Measurements from ENCODE around the gene BLNK. TPM values are rescaled to one million over a fixed set of nuclear protein-coding genes. Genes with fewer than 3 reads are reported as not detected.

Gene BLNK
- total RNA-seq, 1 donor from 2014 or later, result not detected

DNA sequence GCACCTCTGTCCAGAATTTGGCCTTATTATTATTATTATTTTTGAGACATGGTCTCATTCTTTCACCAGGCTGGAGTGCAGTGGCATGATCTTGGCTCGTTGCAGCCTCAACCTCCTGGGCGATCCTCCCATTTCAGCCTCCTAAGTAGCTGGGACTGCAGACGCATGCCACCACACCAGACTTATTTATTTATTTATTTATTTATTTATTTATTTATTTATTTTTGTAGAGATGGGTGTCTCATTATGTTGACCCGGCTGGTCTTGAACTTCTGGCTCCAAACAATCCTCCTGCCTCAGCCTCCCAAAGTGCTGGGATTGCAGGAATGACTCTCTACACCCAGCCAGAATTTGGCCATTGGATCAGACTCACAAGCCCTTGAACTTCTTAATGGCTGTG is 6.4 kb downstream of the BLNK start:
- Mint-ChIP-seq H3K36me3 (ENCODE audit: low read depth) (no peaks in the 10 kb centered on the region), H3K4me1 (ENCODE audit: low read depth) (no peaks in the 10 kb centered on the region), H3K27me3 (ENCODE audit: insufficient read depth) (peaks cover 9% of the 10 kb centered on the region), H3K27ac (no peak overlapping the region), H3K4me3 (no peak overlapping the region), H3K9me3 (no peaks in the 10 kb centered on the region)
- DNase-seq (ENCODE audit: low spot score), result no peak
- intact Hi-C loops (cut with micrococcal nuclease), result no loop called here

- Mint-ChIP-seq H3K9me3 (no peaks in the 10 kb centered on the region), H3K27me3 (ENCODE audit: insufficient read depth) (peaks cover 5% of the 10 kb centered on the region), H3K4me3 (no peak overlapping the region), H3K36me3 (ENCODE audit: low read depth) (no peaks in the 10 kb centered on the region), H3K27ac (no peak overlapping the region), H3K4me1 (ENCODE audit: low read depth) (no peaks in the 10 kb centered on the region)
- intact Hi-C loops (cut with micrococcal nuclease), result no loop called here
- no peak for DNase-seq (ENCODE audit: low spot score)
Measured at GRCh38 chr10:96263669-96264068, 7.7 kb downstream of the BLNK start.

- Mint-ChIP-seq H3K4me3 (no peak overlapping the region), H3K27ac (no peak overlapping the region), H3K36me3 (ENCODE audit: low read depth) (no peaks in the 10 kb centered on the region), H3K27me3 (ENCODE audit: insufficient read depth) (peaks cover 5% of the 10 kb centered on the region), H3K9me3 (no peaks in the 10 kb centered on the region), H3K4me1 (ENCODE audit: low read depth) (no peaks in the 10 kb centered on the region)
- intact Hi-C loops (cut with micrococcal nuclease), result no loop called here
- DNase-seq (ENCODE audit: low spot score), result no peak
Measured at GRCh38 chr10:96263176-96263575, 8.2 kb downstream of the BLNK start.

DNA sequence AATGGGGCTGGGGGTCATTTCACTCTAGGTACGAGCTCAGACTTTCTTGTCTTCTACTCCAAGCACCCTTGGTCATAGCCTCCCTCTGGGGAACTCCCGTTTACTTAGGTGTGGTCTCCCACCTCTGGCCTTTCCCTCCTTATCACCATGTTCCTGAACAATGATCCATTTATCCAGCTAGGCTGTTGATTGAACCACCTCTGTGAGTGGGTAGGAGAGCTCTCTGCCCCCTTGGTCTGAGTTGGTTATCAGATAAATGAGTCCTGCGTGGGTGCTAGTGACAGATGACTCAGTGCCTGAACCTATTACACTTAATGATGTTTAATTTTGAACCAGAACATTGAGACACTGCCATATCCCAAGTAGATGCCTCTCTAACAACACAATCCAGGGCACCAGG is 9.4 kb downstream of the BLNK start:
- no peaks in the 10 kb centered on the region for H3K36me3 Mint-ChIP-seq (ENCODE audit: low read depth)
- H3K4me1 Mint-ChIP-seq (ENCODE audit: low read depth), result no peaks in the 10 kb centered on the region
- H3K9me3 Mint-ChIP-seq, result no peaks in the 10 kb centered on the region
- intact Hi-C loops (cut with micrococcal nuclease), result no loop called here
- H3K27ac Mint-ChIP-seq, result no peak overlapping the region
- DNase-seq (ENCODE audit: low spot score), result no peak
- no peak overlapping the region for H3K4me3 Mint-ChIP-seq
- H3K27me3 Mint-ChIP-seq (ENCODE audit: insufficient read depth), result no peaks in the 10 kb centered on the region

GRCh38 chr10:96261132-96261531 is 10.2 kb downstream of the BLNK start:
- Mint-ChIP-seq H3K27ac (no peak overlapping the region), H3K9me3 (no peaks in the 10 kb centered on the region), H3K4me3 (no peak overlapping the region)

DNA sequence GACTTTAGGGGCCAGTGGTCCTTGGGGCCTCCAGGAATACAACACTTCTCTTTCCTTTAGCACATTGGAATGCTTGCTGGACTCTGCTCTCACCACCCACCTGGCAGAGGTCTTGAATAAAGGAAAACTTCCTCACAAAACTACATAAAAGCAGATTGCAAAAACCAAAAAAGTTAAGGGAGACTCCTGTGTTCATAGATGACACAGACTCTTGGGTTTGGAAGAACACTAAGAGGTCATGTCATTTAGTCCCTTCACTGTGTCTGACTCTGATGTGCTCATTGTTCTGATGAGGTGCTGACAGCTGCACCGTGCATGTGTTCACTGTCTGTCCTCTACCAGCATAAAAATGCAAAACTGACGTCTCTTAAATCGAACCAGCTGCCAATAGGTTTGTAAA is 11.4 kb downstream of the BLNK start:
- Mint-ChIP-seq H3K4me3 (no peak overlapping the region), H3K36me3 (ENCODE audit: low read depth) (no peaks in the 10 kb centered on the region), H3K4me1 (ENCODE audit: low read depth) (no peaks in the 10 kb centered on the region), H3K27ac (no peak overlapping the region), H3K27me3 (ENCODE audit: insufficient read depth) (no peaks in the 10 kb centered on the region), H3K9me3 (no peaks in the 10 kb centered on the region)
- no peak for DNase-seq (ENCODE audit: low spot score)
- intact Hi-C loops (cut with micrococcal nuclease), result no loop called here

More at GRCh38 chr10:96261132-96261531, 10.2 kb downstream of the BLNK start:
- H3K4me1 Mint-ChIP-seq (ENCODE audit: low read depth), result no peaks in the 10 kb centered on the region
- no peaks in the 10 kb centered on the region for H3K27me3 Mint-ChIP-seq (ENCODE audit: insufficient read depth)
- no peaks in the 10 kb centered on the region for H3K36me3 Mint-ChIP-seq (ENCODE audit: low read depth)
- no peak for DNase-seq (ENCODE audit: low spot score)
- intact Hi-C loops (cut with micrococcal nuclease), result no loop called here

GRCh38 chr10:96259150-96259549 is 12.2 kb downstream of the BLNK start:
- Mint-ChIP-seq H3K4me3 (no peak overlapping the region), H3K36me3 (ENCODE audit: low read depth) (no peaks in the 10 kb centered on the region), H3K27me3 (ENCODE audit: insufficient read depth) (no peaks in the 10 kb centered on the region), H3K27ac (no peak overlapping the region), H3K4me1 (ENCODE audit: low read depth) (no peaks in the 10 kb centered on the region), H3K9me3 (no peaks in the 10 kb centered on the region)
- intact Hi-C loops (cut with micrococcal nuclease), result no loop called here
- no peak for DNase-seq (ENCODE audit: low spot score)

DNA sequence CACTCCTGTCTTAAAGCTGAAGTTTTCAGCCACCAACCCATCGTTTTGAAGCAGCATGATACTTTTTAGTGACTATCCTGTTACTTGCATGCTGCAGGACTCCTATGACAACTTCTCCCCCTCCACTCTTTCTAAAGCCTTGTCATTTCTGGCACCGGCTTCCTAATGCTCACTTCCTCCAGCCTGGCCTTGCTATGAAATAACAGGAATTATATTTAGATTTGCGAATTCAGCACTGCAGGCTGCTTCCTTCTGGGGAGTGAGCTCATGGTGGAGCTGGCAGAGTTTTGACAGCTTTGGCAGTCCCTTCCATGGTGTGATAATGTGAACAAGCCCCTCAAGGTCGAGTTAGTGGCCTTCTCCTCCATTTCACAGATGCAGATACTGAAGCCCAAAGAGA is 13.4 kb downstream of the BLNK start:
- H3K9me3 Mint-ChIP-seq, result no peaks in the 10 kb centered on the region
- DNase-seq (ENCODE audit: low spot score), result no peak
- no peaks in the 10 kb centered on the region for H3K4me1 Mint-ChIP-seq (ENCODE audit: low read depth)
- no peak overlapping the region for H3K4me3 Mint-ChIP-seq
- no peak overlapping the region for H3K27ac Mint-ChIP-seq
- H3K27me3 Mint-ChIP-seq (ENCODE audit: insufficient read depth), result no peaks in the 10 kb centered on the region
- intact Hi-C loops (cut with micrococcal nuclease), result no loop called here
- H3K36me3 Mint-ChIP-seq (ENCODE audit: low read depth), result no peaks in the 10 kb centered on the region

DNA sequence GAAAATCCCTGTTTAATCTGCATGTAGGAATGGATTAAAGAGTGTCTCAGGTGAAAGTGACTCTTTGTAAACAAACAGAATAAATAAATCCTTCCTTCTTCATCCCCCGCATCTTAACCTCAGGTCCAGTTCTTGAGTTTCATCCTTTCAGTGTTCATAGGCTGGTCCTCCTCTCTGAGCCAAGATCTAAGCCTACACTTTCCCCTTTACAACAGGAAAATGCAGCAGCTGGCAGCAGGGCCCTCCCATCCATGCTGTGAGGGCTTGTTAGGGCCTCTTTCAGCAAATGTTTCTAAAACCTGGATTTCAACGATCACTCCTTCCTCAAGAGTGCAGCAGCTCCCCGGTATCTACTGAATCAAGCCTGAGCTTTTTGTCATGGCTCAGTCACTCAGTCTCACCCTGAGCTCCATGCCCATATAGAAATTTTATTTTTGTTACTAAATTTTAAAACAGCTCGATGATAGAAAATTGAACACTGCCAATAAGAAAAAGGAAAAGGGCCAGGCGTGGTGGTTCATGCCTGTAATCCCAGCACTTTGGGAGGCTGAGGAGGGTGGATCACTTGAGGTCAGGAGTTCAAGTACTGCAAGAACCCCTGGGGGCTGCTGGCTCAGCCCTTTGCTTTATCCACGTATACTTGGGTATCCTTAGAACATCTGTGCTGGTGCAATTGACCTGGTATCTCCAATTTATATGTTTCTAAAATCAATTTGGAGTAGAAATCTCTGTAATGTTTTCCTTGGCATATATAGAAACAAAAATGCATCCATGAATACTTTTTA is 15.6 kb downstream of the BLNK start:
- no peaks in the 10 kb centered on the region for H3K4me1 Mint-ChIP-seq (ENCODE audit: low read depth)
- no peaks in the 10 kb centered on the region for H3K27me3 Mint-ChIP-seq (ENCODE audit: insufficient read depth)
- no peak overlapping the region for H3K27ac Mint-ChIP-seq
- no peak overlapping the region for H3K4me3 Mint-ChIP-seq
- DNase-seq (ENCODE audit: low spot score), result no peak
- intact Hi-C loops (cut with micrococcal nuclease), result no loop called here
- H3K36me3 Mint-ChIP-seq (ENCODE audit: low read depth), result no peaks in the 10 kb centered on the region
- no peaks in the 10 kb centered on the region for H3K9me3 Mint-ChIP-seq

- Mint-ChIP-seq H3K27ac (no peak overlapping the region), H3K36me3 (ENCODE audit: low read depth) (no peaks in the 10 kb centered on the region), H3K4me3 (no peak overlapping the region), H3K27me3 (ENCODE audit: insufficient read depth) (no peaks in the 10 kb centered on the region), H3K4me1 (ENCODE audit: low read depth) (no peaks in the 10 kb centered on the region), H3K9me3 (no peaks in the 10 kb centered on the region)
- no peak for DNase-seq (ENCODE audit: low spot score)
- intact Hi-C loops (cut with micrococcal nuclease), result no loop called here
Measured at GRCh38 chr10:96254976-96255375, 16.4 kb downstream of the BLNK start.

DNA sequence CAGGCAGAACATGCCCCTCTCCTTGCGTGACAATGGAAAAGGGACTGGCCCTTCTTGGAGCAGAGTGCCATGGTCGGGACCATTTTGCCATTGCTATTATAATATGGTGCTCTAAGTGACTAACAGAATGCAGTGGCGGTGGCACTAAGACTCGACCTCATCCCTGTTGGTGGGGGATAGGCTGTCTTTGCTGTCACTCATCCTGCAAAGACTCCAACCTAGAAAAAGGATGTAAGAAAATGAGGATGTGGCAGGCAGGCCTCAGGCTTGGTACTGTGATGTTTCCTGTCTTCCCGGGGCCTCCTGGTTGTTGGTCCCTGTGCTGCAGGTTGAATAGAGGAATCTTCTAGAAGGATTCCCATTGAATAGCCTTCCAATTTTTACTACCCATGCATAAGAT is 18.6 kb downstream of the BLNK start:
- Mint-ChIP-seq H3K4me1 (ENCODE audit: low read depth) (no peaks in the 10 kb centered on the region), H3K27me3 (ENCODE audit: insufficient read depth) (peaks cover 4% of the 10 kb centered on the region), H3K27ac (no peak overlapping the region), H3K36me3 (ENCODE audit: low read depth) (no peaks in the 10 kb centered on the region), H3K4me3 (no peak overlapping the region), H3K9me3 (no peaks in the 10 kb centered on the region)
- intact Hi-C loops (cut with micrococcal nuclease), result no loop called here
- DNase-seq (ENCODE audit: low spot score), result no peak

GRCh38 chr10:96250349-96250748 is 21.0 kb downstream of the BLNK start:
- H3K36me3 Mint-ChIP-seq (ENCODE audit: low read depth), result no peaks in the 10 kb centered on the region
- H3K9me3 Mint-ChIP-seq, result no peaks in the 10 kb centered on the region
- DNase-seq (ENCODE audit: low spot score), result no peak
- no peak overlapping the region for H3K4me3 Mint-ChIP-seq
- H3K27ac Mint-ChIP-seq, result no peak overlapping the region
- intact Hi-C loops (cut with micrococcal nuclease), result no loop called here
- H3K4me1 Mint-ChIP-seq (ENCODE audit: low read depth), result no peaks in the 10 kb centered on the region
- peaks cover 5% of the 10 kb centered on the region for H3K27me3 Mint-ChIP-seq (ENCODE audit: insufficient read depth)

DNA sequence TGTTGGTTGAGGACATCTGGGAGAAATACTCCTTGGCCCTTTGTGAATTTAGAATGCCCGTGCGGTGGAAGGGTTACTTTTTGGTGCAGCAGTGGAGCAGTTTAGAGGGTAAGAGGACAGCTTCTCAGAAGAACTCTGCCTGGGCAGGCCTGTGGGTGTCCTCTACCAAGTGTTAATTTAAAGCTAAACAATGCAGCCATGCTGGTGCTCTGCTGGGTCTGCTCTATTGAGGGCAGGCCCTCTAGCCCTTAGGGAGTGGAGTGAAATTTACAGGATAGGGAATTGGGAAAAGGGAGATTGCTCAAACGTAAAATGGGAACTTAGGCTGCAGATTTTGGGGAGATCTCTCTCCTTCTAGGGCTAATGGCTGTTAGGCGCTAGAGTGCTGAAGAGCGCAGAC is 22.1 kb downstream of the BLNK start:
- no peaks in the 10 kb centered on the region for H3K36me3 Mint-ChIP-seq (ENCODE audit: low read depth)
- H3K27ac Mint-ChIP-seq, result no peak overlapping the region
- intact Hi-C loops (cut with micrococcal nuclease), result no loop called here
- H3K9me3 Mint-ChIP-seq, result no peaks in the 10 kb centered on the region
- no peak overlapping the region for H3K4me3 Mint-ChIP-seq
- DNase-seq (ENCODE audit: low spot score), result no peak
- H3K4me1 Mint-ChIP-seq (ENCODE audit: low read depth), result no peaks in the 10 kb centered on the region
- H3K27me3 Mint-ChIP-seq (ENCODE audit: insufficient read depth), result peaks cover 5% of the 10 kb centered on the region

DNA sequence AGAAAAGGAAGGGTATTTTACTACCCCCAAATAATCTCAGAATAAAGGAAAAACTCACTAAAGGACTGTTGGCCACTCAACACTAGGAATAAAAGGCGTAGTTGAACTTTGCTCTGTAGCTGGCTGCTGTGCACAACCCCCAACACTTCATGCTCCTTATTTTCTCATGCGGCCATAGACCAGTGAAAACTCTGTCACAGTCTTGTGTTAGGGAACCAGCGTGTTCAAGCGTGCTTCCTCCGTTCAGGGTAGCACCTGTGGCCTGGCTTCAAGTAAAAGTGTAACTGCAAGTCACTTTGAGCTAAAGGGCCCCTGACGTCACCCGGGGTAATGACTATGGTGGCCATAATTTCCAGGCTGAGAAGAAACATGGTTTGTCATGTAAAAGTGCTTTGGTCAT is 27.0 kb downstream of the BLNK start:
- no peak overlapping the region for H3K4me3 Mint-ChIP-seq
- no peaks in the 10 kb centered on the region for H3K36me3 Mint-ChIP-seq (ENCODE audit: low read depth)
- no peak overlapping the region for H3K27ac Mint-ChIP-seq
- no peak for DNase-seq (ENCODE audit: low spot score)
- no peaks in the 10 kb centered on the region for H3K9me3 Mint-ChIP-seq
- no peaks in the 10 kb centered on the region for H3K4me1 Mint-ChIP-seq (ENCODE audit: low read depth)
- peaks cover 5% of the 10 kb centered on the region for H3K27me3 Mint-ChIP-seq (ENCODE audit: insufficient read depth)
- intact Hi-C loops (cut with micrococcal nuclease), result no loop called here
